ENCODE results near the gene SLC17A3. TPM values are rescaled to one million over a fixed set of nuclear protein-coding genes. Genes with fewer than 3 reads are reported as not detected.

SLC17A3 gene
- total RNA-seq, 2 experiments from 2014 or later: 0.06 TPM; not detected in 1

DNA sequence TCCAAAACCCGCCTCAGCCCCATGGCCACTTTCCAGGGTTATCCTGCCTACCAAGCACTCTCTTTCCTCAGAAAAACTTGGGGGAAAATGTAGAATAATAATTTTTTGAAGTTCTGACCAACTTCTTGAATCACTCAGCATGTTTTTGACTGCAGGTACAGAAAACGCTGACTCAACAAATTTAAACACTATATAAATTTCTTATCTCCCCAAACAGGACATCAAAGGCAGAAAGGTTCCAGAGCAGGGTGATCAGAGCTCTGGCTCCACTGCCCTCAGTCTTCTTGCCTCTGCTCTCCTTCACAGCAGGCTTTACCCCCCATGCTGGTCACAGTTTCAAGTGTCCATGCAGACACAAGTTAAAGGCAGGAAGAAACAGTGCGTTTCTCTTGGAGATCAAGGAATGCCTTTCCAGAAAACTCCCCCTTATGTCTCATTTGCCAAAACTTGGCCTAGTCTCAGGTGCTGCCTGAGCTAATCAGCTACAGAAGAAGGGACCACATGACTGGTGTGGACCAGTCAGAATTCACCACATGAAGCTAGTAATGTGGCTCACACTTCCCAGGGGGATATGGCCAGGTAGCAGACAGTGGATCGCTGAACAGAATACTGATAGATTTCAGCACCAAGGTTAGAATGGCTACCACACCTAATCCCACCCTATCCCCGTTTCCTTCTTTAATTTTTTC, 24.4 kb upstream of the SLC17A3 start:
- Histone ChIP-seq H3K4me1 (ENCODE audit: insufficient read depth, low read length, poor library complexity, severe bottlenecking) (peaks cover 9% of the 10 kb centered on the region), H3K9me3 (ENCODE audit: low read length) (no peaks in the 10 kb centered on the region), H3K36me3 (ENCODE audit: insufficient read depth, low read length) (no peaks in the 10 kb centered on the region), H3K4me3 (ENCODE audit: low read depth, low read length, poor library complexity, severe bottlenecking) (no peak overlapping the region), H3K4me2 (ENCODE audit: low read length) (no peak overlapping the region), H3K79me2 (ENCODE audit: insufficient read depth, low read depth, low read length) (no peaks in the 10 kb centered on the region), H4K20me1 (ENCODE audit: insufficient read depth, low read length) (no peaks in the 10 kb centered on the region), H2AFZ (ENCODE audit: low read length) (no peak overlapping the region), H3K9me2 (ENCODE audit: insufficient read depth, low read length) (0 out of 2 replicates have a peak, but pooled peaks cover 6% of the 10 kb centered on the region), H3K27ac (ENCODE audit: low read depth, low read length, poor library complexity, severe bottlenecking) (no peak overlapping the region)
- intact Hi-C loops (cut with micrococcal nuclease; ENCODE audit: unreplicated experiment): no loop called here
- CTCF ChIA-PET (ENCODE audit: unreplicated experiment): no interaction called here
- POLR2A ChIA-PET: interaction anchor here (0.5 kb wide), 1 partner anchor 52 kb away, joined by 3 read pairs; no protein-coding TSS in a partner anchor
- no TSS peak for BruUV-seq (replicated peaks)
- no peak for DNase-seq (ENCODE audit: low spot score)
- TF ChIP-seq CTCF (conservative IDR thresholded peaks at IDR 0.05; ENCODE audit: low read length): no peak
- no peak for TF ChIP-seq EZH2phosphoT487 (IDR thresholded peaks at IDR 0.05; ENCODE audit: borderline replicate concordance, low read depth, low read length)

DNA sequence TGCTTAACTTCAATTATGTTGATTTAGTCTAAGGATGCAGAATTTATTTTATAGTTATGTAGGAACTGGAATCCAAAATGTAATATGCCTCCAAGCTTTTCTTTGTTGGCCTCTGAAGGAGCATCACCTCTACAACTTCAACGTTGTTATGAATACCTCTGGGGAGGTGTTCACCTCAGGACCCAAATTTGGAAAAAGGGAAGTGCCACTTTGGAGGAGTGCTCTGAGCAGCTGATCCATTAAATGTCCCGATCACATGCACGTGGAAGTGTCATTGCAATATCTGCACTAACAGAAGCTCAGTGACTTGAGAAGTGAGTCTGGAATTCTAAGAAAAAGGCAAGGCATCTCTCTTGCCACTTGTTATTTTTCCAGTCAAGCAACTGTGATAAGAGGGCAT, 22.2 kb upstream of the SLC17A3 start:
- TF ChIP-seq CTCF (conservative IDR thresholded peaks at IDR 0.05; ENCODE audit: low read length) (no peak), EZH2phosphoT487 (IDR thresholded peaks at IDR 0.05; ENCODE audit: borderline replicate concordance, low read depth, low read length) (no peak)
- Histone ChIP-seq H3K79me2 (ENCODE audit: insufficient read depth, low read depth, low read length) (no peaks in the 10 kb centered on the region), H3K4me1 (ENCODE audit: insufficient read depth, low read length, poor library complexity, severe bottlenecking) (no peaks in the 10 kb centered on the region), H3K27ac (ENCODE audit: low read depth, low read length, poor library complexity, severe bottlenecking) (no peak overlapping the region), H3K4me3 (ENCODE audit: low read depth, low read length, poor library complexity, severe bottlenecking) (no peak overlapping the region), H3K9me3 (ENCODE audit: low read length) (no peaks in the 10 kb centered on the region), H2AFZ (ENCODE audit: low read length) (no peak overlapping the region), H3K4me2 (ENCODE audit: low read length) (no peak overlapping the region), H4K20me1 (ENCODE audit: insufficient read depth, low read length) (no peaks in the 10 kb centered on the region), H3K36me3 (ENCODE audit: insufficient read depth, low read length) (no peaks in the 10 kb centered on the region), H3K9me2 (ENCODE audit: insufficient read depth, low read length) (0 out of 2 replicates have a peak, but pooled peaks cover 6% of the 10 kb centered on the region)
- BruUV-seq (replicated peaks): no TSS peak
- ChIA-PET CTCF (ENCODE audit: unreplicated experiment) (no interaction called here), POLR2A (no interaction called here)
- intact Hi-C loops (cut with micrococcal nuclease; ENCODE audit: unreplicated experiment): no loop called here
- no peak for DNase-seq (ENCODE audit: low spot score)

- Histone ChIP-seq H3K79me2 (ENCODE audit: insufficient read depth, low read depth, low read length) (no peaks in the 10 kb centered on the region), H3K9me3 (ENCODE audit: low read length) (no peaks in the 10 kb centered on the region), H4K20me1 (ENCODE audit: insufficient read depth, low read length) (no peaks in the 10 kb centered on the region), H3K36me3 (ENCODE audit: insufficient read depth, low read length) (no peaks in the 10 kb centered on the region), H2AFZ (ENCODE audit: low read length) (no peak overlapping the region), H3K4me1 (ENCODE audit: insufficient read depth, low read length, poor library complexity, severe bottlenecking) (no peaks in the 10 kb centered on the region), H3K9me2 (ENCODE audit: insufficient read depth, low read length) (0 out of 2 replicates have a peak, but pooled peaks cover 6% of the 10 kb centered on the region), H3K4me2 (ENCODE audit: low read length) (no peak overlapping the region), H3K27ac (ENCODE audit: low read depth, low read length, poor library complexity, severe bottlenecking) (no peak overlapping the region), H3K4me3 (ENCODE audit: low read depth, low read length, poor library complexity, severe bottlenecking) (no peak overlapping the region)
- DNase-seq (ENCODE audit: low spot score): no peak
- BruUV-seq (replicated peaks): no TSS peak
- no peak for TF ChIP-seq EZH2phosphoT487 (IDR thresholded peaks at IDR 0.05; ENCODE audit: borderline replicate concordance, low read depth, low read length)
- TF ChIP-seq CTCF (conservative IDR thresholded peaks at IDR 0.05; ENCODE audit: low read length): no peak
- ChIA-PET CTCF (ENCODE audit: unreplicated experiment) (no interaction called here), POLR2A (no interaction called here)
- intact Hi-C loops (cut with micrococcal nuclease; ENCODE audit: unreplicated experiment): no loop called here
Observed at GRCh38 chr6:25895771-25896170, 21.7 kb upstream of the SLC17A3 start.

Measured in OCI-LY7 (cell line).